HG02970 (cell line): ENCODE data around the gene YIPF1.

Experiments
- ATAC-seq: cut with Tn5 transposase; IDR thresholded peaks from one replicate; pipeline ENCODE4 v1.9.1; 2021; ENCODE audit warnings: mild to moderate bottlenecking, moderate library complexity, moderate number of reproducible peaks; ENCODE audit not compliant: unreplicated experiment, low FRiP score

Gene YIPF1

DNA sequence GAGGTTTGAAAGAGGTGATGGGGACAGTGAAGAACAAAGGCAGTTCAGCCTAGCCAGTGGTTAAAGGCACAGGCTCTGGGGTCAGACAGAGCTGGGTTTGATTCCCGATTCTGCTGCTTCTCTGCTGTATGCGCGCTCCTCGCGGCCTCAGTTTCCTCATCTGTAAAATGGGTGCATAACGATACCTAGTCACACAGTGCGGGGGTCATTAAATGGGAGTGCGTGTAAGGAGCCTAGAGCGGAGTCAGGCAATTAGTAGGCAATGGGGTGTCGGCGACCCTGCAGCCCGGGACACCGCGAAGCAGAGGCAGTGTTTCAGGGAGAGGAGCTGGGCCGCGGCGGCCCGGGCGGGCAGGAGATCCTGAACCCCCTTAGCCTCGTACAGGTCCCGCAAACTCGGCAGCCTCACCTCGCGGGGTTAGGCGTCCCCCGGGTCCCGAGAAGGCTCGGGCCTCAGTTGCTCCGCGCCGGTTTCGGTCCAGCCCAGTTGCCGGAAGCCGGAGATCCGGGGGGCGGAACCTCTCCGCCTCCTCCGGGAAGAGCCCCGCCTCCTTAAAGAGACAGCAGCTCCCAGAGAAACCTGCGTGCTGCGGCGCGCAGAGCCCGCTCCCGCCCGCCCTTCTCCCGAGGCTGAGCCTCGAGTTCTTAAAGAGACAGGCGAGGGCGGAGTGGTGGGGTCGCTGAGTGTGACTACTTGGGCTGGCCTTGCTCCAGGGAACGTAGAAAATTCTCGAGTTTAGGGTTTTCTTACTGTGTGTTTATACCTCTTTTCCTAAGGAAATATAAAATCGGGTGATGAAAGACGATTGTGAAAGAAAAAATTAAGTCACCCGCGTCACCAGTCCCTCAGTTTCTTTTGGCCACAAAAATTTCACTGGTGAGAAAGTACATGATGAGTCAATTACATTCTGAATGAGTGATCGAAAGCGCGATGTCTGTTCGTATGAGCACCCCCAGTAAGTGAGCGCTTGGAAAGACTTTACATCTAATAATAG, at the start of gene YIPF1:
Gene YIPF1, minus strand, starts transcription at position 494 of the 995 bp plus-strand sequence. CDS start 860 bp downstream, outside the sequence.
- peak; percentile 90 for ATAC-seq

- ATAC-seq = no peak
Measured at GRCh38 chr1:53938136-53938830, 48.7 kb upstream of the YIPF1 start.

DNA sequence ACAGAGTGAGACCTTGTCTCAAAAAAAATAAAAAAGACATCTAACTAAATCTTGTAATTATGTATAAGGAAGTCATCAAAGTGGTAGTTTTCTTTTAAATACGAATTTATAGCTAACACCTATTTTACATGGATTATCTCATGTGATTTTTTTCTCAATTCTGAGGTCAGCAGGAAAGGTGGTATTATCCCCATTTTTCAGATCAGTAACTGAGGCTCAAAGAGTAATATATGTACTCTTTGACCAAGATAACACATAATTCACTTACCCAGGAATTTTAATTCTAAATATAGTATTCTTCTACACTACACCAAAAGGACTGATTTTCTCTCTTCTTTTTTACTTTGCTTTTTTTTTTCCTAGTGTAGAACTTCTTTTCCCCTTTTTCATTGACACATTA, 46.8 kb upstream of the YIPF1 start:
- ATAC-seq = no peak

GRCh38 chr1:53934170-53934765, 44.7 kb upstream of the YIPF1 start:
- no peak for ATAC-seq

DNA sequence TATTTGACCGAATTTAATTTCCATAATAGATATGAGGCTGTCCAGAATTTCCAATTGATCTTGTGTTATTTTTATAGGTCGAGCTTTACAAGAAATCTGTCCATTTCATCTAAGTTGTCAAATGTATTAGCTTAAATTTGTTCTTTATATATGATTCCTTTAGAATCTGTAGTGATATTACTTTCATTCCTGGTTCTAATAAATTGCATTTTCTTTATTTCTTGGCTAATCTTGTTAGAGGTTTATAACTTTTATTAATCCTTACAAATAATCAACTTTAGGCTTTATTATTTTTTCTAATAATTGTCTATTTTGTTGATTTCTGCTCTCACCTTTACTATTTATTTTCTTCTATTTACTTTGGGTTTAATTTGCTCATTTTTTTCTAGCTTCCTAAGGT, 41.9 kb upstream of the YIPF1 start:
- no peak for ATAC-seq

DNA sequence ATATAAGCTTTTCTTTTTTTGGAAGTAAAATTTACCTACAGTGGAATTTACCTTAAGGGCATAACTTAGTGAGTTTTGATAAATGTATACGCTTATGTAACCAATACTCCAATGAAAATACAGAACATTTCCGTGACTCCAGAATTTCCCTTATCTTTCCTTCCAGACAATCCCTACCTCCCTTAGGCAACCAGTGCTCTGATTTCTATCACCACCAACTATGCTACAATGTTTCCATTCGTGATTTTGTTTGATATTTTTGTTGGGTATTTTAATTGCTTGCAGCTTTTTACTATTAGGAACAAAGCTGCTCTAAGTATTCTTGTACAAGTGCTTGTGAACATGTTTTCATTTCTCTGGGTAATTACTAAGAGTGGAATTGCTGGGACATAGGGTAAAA, 41.3 kb upstream of the YIPF1 start:
- no peak for ATAC-seq

DNA sequence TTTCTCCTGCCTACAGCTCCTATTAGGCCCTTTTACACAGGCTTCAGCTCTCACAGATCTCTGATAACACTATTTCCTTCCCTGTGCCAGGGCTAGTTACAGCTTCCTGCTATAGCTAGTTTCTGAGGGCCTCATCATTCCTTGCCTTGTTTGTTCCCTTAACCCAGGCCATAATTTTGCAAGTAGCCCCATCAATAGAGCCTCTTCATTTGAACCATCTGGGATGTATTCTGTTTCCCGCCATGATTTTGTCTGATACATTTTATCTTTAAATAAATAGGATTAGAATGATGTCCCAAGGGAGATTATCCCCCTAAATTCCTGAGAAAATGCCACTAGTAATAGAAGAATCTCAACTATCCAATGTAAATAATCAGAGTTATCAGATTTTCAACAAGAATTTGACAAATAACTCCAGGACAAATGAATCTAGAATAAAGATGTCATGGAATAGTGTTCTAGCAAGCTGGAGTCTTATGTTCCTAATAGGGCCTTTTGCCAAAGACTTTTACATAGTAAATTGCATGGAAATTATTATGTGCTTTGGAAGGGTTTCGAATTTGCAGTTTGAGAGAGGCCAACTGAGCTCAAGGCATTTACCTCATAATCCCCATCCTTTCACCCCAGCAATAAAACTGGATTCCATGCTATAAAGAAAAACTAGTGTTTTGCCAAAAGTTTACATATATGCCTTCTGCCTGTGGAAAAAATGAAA, 39.8 kb upstream of the YIPF1 start:
- ATAC-seq = no peak

DNA sequence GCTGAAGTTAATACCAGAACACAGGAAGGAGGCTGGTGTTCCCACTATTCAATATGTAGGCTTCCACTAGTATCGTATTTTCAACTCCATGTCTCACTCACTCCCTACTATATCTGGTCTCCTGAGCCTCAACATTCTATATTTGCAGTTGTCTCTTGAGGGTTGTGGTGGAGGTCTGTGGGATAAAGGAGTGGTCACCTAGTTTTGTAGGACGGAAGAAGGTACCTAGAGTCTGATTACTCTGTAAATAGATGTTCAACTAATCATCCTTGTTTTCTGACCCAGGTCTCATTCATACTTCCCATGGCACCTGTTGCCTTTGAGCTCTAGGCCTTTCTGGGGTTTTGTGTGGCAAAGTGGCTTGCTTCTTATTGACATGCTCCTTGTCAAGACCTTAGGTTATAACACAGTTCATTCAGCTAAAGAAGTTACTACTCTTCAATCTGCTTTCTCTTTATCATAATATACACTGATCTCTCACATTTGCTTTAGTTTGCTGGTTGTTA, 37.8 kb upstream of the YIPF1 start:
- ATAC-seq = no peak

DNA sequence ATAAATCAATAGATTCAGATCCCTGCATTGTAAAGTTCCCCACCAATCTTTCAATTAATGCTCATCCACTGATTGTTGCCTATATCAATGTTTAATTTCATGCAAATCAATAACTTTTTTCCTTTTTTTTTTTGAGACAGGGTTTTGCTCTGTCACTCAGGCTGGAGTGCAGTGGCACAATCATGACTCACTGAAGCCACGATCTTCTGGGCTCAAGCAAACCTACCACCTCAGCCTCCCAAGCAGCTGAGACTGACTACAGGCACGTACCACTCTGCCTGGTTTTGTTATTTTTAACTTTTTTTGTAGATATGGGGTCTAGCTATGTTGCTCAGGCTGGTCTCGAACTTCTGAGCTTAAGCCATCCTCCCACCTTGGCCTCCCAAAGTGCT, 30.1 kb upstream of the YIPF1 start:
- no peak for ATAC-seq

- no peak for ATAC-seq
Measured at GRCh38 chr1:53918343-53918742, 28.7 kb upstream of the YIPF1 start.

DNA sequence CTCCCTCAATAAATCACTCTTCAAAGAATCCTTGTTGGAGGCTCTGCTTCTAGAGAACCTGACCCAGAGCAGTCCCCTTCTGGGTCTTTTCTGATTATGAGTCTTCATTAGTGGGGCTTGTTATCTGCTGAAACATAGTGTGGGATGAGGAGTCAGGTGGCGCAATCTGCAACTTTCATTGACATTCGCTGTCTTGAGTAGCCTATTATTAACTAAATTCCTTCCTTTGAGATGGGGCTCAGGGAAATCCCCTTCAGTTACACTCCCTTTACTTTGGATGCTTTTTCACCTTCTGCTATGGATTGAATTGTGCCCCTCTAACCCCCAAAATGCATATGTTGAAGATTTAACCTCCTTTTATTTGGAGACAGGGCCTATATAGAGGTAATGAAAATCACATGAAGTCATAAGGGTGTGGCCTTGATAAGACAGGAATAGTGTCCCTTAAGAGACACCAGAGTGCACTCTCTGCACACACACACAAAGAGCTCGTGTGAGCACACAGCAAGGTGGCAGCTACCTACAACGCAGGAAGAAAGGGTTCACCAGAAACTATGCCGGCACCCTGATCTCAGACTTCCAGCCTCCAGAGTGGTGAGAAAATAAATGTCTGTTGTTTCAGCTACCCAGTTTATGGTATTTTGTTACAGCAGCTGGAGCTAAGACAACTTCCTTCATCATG, 23.9 kb upstream of the YIPF1 start:
- ATAC-seq = no peak

DNA sequence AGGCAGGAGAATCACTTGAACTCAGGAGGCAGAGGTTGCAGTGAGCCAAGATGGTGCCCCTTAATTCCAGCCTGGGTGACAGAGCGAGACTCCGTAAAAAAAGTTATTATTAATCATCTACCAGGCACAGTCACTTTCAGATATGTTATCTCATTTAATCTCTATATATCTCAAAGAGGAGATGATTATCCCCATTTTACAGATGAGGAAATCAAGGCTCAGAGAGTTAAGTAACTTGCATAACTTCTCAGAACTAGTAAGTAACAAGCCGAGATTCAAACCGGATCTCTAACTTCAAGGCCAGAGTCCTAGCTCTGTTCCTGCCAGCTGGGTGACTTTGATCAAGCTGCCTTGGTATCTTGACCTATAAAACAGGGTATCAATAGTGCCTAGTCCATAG, 21.8 kb upstream of the YIPF1 start:
- no peak for ATAC-seq

- no peak for ATAC-seq
Measured at GRCh38 chr1:53909946-53910345, 20.3 kb upstream of the YIPF1 start.

GRCh38 chr1:53906121-53906520, 16.5 kb upstream of the YIPF1 start:
- ATAC-seq = no peak

GRCh38 chr1:53905509-53905908, 15.9 kb upstream of the YIPF1 start:
- ATAC-seq = no peak

GRCh38 chr1:53902235-53903138, 12.9 kb upstream of the YIPF1 start:
- ATAC-seq = no peak

DNA sequence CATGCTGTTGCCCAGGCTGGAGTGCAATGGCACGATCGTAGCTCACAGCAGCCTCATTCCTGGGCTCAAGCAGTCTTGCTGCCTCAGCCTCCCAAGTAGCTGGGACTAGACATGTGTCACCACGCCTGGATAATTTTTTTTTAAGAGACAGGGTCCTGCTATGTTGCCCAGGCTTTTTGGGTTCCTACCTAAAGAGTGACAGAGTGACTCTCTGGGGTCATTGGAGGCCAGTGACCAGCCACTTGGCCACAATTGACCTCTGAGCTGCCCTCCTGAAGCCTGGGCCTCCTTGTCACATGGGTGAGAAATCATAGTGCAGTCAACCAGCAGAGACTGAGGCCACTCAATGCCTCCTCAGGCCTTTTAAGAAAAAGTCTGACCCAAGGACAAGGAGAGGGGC, 10.1 kb upstream of the YIPF1 start:
- ATAC-seq = no peak

DNA sequence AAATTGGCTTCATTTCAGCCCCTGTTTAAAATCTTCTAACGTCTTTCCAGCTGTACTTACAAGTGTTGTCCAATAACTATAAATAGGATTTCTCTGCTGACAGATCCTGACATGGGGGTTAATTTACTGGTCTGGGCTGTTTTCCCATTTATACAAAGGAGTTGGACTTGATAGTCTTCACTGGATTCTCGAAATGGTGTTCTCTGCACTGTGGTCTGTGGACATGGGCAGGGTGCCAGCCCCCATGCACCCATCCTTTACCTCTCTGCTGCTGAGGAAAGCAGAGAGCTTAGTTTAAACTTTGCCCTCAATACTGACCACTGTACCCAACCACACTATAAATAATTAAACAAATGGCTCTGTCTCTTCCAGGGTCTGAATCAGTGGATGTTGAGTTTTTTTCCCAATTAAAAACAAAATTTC, 9.6 kb upstream of the YIPF1 start:
- ATAC-seq = no peak
